DOHH2 (cell line): ENCODE data around the gene CNBP.

ENCODE experiments used
- H3F3A ChIP-seq: fragments of 200-600 bp; sonication (generic), shearing (Covaris generic); 2 replicates; pipeline ENCODE4 v1.6.0; 2016; ENCODE audit warnings: antibody characterized with exemption, mild to moderate bottlenecking; ENCODE audit not compliant: control insufficient read depth, insufficient read depth
- H3K27ac ChIP-seq: fragments of 200-600 bp; sonication (generic); 2 replicates; pipeline ENCODE4 v1.5.1; 2014; ENCODE audit warnings: low read depth, mild to moderate bottlenecking, low read length, moderate library complexity
- H3K27me3 ChIP-seq: fragments of 200-600 bp; sonication (generic); 2 replicates; pipeline ENCODE4 v1.6.1; 2014; ENCODE audit warnings: mild to moderate bottlenecking, low read length, mixed read lengths; ENCODE audit not compliant: control insufficient read depth
- H3K36me3 ChIP-seq: fragments of 200-600 bp; sonication (generic); 2 replicates; pipeline ENCODE4 v1.6.1; 2014; ENCODE audit warnings: mild to moderate bottlenecking, low read length, moderate library complexity, mixed read lengths; ENCODE audit not compliant: control insufficient read depth
- H3K4me1 ChIP-seq: fragments of 200-600 bp; sonication (generic); 2 replicates; pipeline ENCODE4 v1.6.1; 2014; ENCODE audit warnings: mild to moderate bottlenecking, low read length, mixed read lengths; ENCODE audit not compliant: control insufficient read depth
- H3K4me2 ChIP-seq: fragments of 200-600 bp; sonication (generic); 2 replicates; pipeline ENCODE4 v1.6.0; 2014; ENCODE audit warnings: mild to moderate bottlenecking, low read length, moderate library complexity
- H3K4me3 ChIP-seq: fragments of 200-600 bp; sonication (generic); 2 replicates; pipeline ENCODE4 v1.5.1; 2014; ENCODE audit warnings: mild to moderate bottlenecking, low read length, mixed read lengths
- H3K79me2 ChIP-seq: fragments of 200-600 bp; sonication (generic); 2 replicates; pipeline ENCODE4 v1.6.1; 2014; ENCODE audit warnings: mild to moderate bottlenecking, low read length, mixed read lengths; ENCODE audit not compliant: control insufficient read depth
- H3K9me2 ChIP-seq: fragments of 200-600 bp; sonication (generic); replicated peaks from 2 replicates; pipeline ENCODE4 v1.6.1; 2014; ENCODE audit warnings: mild to moderate bottlenecking, low read length, mixed read lengths; ENCODE audit not compliant: control insufficient read depth
- H3K9me3 ChIP-seq: fragments of 200-600 bp; sonication (generic); 2 replicates; pipeline ENCODE4 v1.6.1; 2014; ENCODE audit warnings: antibody characterized with exemption, low read length, mixed read lengths; ENCODE audit not compliant: control insufficient read depth, insufficient read depth
- H4K20me1 ChIP-seq: fragments of 200-600 bp; sonication (generic); 2 replicates; pipeline ENCODE4 v1.6.0; 2014; ENCODE audit warnings: low read depth, mild to moderate bottlenecking, antibody characterized with exemption, low read length, moderate library complexity; ENCODE audit not compliant: control insufficient read depth, insufficient read depth
- CTCF ChIP-seq: fragments of 200-600 bp; sonication (generic); IDR thresholded peaks from one replicate; pipeline ENCODE4 v1.5.1; 2014; ENCODE audit warnings: antibody characterized with exemption, mild to moderate bottlenecking, low read depth, low read length; ENCODE audit not compliant: poor library complexity, severe bottlenecking
- EZH2phosphoT487 ChIP-seq: fragments of 200-600 bp; sonication (generic); IDR thresholded peaks from 2 replicates; pipeline ENCODE4 v1.6.1; 2017; ENCODE audit warnings: borderline replicate concordance, mild to moderate bottlenecking, antibody characterized with exemption, low read length, moderate library complexity, mixed read lengths

CNBP gene

GRCh38 chr3:129132097-129132866 is 51.4 kb downstream of the CNBP start:
- TF ChIP-seq CTCF (no peak), EZH2phosphoT487 (no peak)
- Histone ChIP-seq H3F3A (no peaks in the 10 kb centered on the region), H3K4me2 (no peak overlapping the region), H3K4me1 (no peaks in the 10 kb centered on the region), H4K20me1 (no peaks in the 10 kb centered on the region), H3K4me3 (no peak overlapping the region), H3K36me3 (peaks cover 61% of the 10 kb centered on the region), H3K79me2 (no peaks in the 10 kb centered on the region), H3K27ac (no peak overlapping the region), H3K9me3 (no peaks in the 10 kb centered on the region), H3K27me3 (no peaks in the 10 kb centered on the region), H3K9me2 (no peaks in the 10 kb centered on the region)

- H3K4me1 ChIP-seq: no peaks in the 10 kb centered on the region
- peaks cover 58% of the 10 kb centered on the region for H3K36me3 ChIP-seq
- TF ChIP-seq CTCF (no peak), EZH2phosphoT487 (no peak)
- no peaks in the 10 kb centered on the region for H4K20me1 ChIP-seq
- no peaks in the 10 kb centered on the region for H3K79me2 ChIP-seq
- H3K4me2 ChIP-seq: no peak overlapping the region
- no peaks in the 10 kb centered on the region for H3K9me2 ChIP-seq
- no peaks in the 10 kb centered on the region for H3K27me3 ChIP-seq
- no peaks in the 10 kb centered on the region for H3K9me3 ChIP-seq
- no peaks in the 10 kb centered on the region for H3F3A ChIP-seq
- no peak overlapping the region for H3K27ac ChIP-seq
- H3K4me3 ChIP-seq: no peak overlapping the region
Measured at GRCh38 chr3:129131465-129132088, 52.1 kb downstream of the CNBP start.

- no peaks in the 10 kb centered on the region for H3K27me3 ChIP-seq
- H3K9me3 ChIP-seq: no peaks in the 10 kb centered on the region
- no peaks in the 10 kb centered on the region for H3F3A ChIP-seq
- H3K36me3 ChIP-seq: peaks cover 58% of the 10 kb centered on the region
- no peak overlapping the region for H3K4me2 ChIP-seq
- TF ChIP-seq EZH2phosphoT487 (no peak), CTCF (no peak)
- no peaks in the 10 kb centered on the region for H3K79me2 ChIP-seq
- H3K9me2 ChIP-seq: no peaks in the 10 kb centered on the region
- H3K4me3 ChIP-seq: no peak overlapping the region
- H3K4me1 ChIP-seq: no peaks in the 10 kb centered on the region
- no peaks in the 10 kb centered on the region for H4K20me1 ChIP-seq
- H3K27ac ChIP-seq: no peak overlapping the region
Measured at GRCh38 chr3:129130291-129130813, 53.3 kb downstream of the CNBP start.
